HL-60 (cell line): Measurements from ENCODE around the gene CFAP99.

ENCODE experiments used
- DNase-seq, 2 experiments: peaks; one replicate each; pipeline ENCODE4 v3.0.0-alpha.2; 2010 to 2020; ENCODE audit warnings: low read depth in 1 of 2, low spot score in 1 of 2
- H3K27ac ChIP-seq: fragments of 250-450 bp; sonication (Bioruptor Pico); replicated peaks from 2 replicates; pipeline ENCODE4 v1.5.1; 2020; ENCODE audit warnings: mild to moderate bottlenecking, moderate library complexity
- H3K27me3 ChIP-seq: fragments of 250-450 bp; sonication (Bioruptor Pico); 2 replicates; pipeline ENCODE4 v1.5.1; 2021; ENCODE audit warnings: mild to moderate bottlenecking, moderate library complexity; ENCODE audit not compliant: insufficient read depth, poor library complexity, severe bottlenecking
- H3K4me3 ChIP-seq: replicated peaks from 2 replicates; pipeline ENCODE4 v1.5.1; 2011; ENCODE audit warnings: mild to moderate bottlenecking, control low read depth, low read length; ENCODE audit not compliant: insufficient read depth
- CTCF ChIP-seq: IDR thresholded peaks from one replicate; pipeline ENCODE4 v1.5.1; 2011; ENCODE audit warnings: low read length, control low read depth, inconsistent platforms; ENCODE audit not compliant: insufficient read depth
- GABPA ChIP-seq: IDR thresholded peaks from 2 replicates; pipeline ENCODE4 v1.6.1; 2012; ENCODE audit warnings: low read depth
- POLR2AphosphoS5 ChIP-seq: IDR thresholded peaks from 2 replicates; pipeline ENCODE4 v1.6.1; 2012; ENCODE audit warnings: low read depth
- REST ChIP-seq: IDR thresholded peaks from 2 replicates; pipeline ENCODE4 v1.6.1; 2012; ENCODE audit warnings: low read depth; ENCODE audit not compliant: insufficient replicate concordance
- SPI1 ChIP-seq: IDR thresholded peaks from 2 replicates; pipeline ENCODE4 v1.6.1; 2012; ENCODE audit warnings: low read depth, mild to moderate bottlenecking, borderline replicate concordance

Gene CFAP99

GRCh38 chr4:2472187-2472586, 53.4 kb downstream of the CFAP99 start:
- TF ChIP-seq GABPA (no peak), CTCF (no peak), POLR2AphosphoS5 (no peak), SPI1 (no peak), REST (no peak)
- no peak for DNase-seq
- Histone ChIP-seq H3K27ac (no peak overlapping the region), H3K27me3 (no peaks in the 10 kb centered on the region), H3K4me3 (no peak overlapping the region)

- TF ChIP-seq SPI1 (no peak), POLR2AphosphoS5 (no peak), GABPA (no peak), CTCF (no peak), REST (no peak)
- DNase-seq = no peak
- Histone ChIP-seq H3K27ac (no peak overlapping the region), H3K27me3 (no peaks in the 10 kb centered on the region), H3K4me3 (no peak overlapping the region)
Observed at GRCh38 chr4:2478229-2478628, 59.5 kb downstream of the CFAP99 start.

- H3K27ac ChIP-seq = no peak overlapping the region
- no peaks in the 10 kb centered on the region for H3K27me3 ChIP-seq
- DNase-seq = no peak
- no peak for TF ChIP-seq REST
- TF ChIP-seq POLR2AphosphoS5 = no peak
- no peak for TF ChIP-seq SPI1
- no peak for TF ChIP-seq CTCF
- no peak for TF ChIP-seq GABPA
- H3K4me3 ChIP-seq = no peak overlapping the region
Observed at GRCh38 chr4:2480649-2481048, 61.9 kb downstream of the CFAP99 start.
